Activated CD4-positive, alpha-beta T cell treated with anti-CD3 and anti-CD28 coated beads, Interleukin-2, Interleukin-4, amounts not matched to agents 100 ng/mL and 50 ng/mL, durations not matched to agents 16 hours and 8 hours (primary cell): ENCODE measurements around the gene CD48.

Experiments used
- DNase-seq: peaks from one replicate; pipeline ENCODE4 v3.0.0-alpha.2; 2020; ENCODE audit warnings: low spot score

CD48 gene

DNA sequence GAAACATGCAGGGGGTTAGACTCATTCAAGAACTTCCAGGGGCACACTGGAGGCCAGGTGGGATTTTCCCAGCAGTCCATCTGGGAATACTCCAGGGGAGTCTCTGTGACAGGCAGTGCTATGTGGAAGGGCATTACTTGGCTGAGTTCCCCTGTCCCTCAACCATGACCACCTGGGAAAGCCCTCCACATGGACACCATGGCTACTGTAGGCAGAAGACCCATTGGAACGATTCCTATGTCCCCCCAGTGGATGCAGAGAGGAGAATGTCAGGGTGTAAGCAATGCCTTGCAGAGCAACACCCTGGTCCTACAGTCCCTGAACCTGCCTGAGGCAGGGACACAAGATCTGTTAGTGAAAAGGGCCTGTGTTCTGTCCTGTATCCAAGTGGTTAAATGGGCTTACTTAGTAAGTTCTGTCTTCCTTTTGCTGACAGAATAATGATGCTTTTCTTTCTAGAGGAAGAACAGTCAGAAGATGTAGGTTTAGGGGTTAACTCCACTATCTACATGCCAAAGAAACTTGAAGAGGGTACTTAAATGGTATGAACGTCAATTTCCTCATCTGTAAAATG is 78.2 kb downstream of the CD48 start:
- DNase-seq: no peak

DNA sequence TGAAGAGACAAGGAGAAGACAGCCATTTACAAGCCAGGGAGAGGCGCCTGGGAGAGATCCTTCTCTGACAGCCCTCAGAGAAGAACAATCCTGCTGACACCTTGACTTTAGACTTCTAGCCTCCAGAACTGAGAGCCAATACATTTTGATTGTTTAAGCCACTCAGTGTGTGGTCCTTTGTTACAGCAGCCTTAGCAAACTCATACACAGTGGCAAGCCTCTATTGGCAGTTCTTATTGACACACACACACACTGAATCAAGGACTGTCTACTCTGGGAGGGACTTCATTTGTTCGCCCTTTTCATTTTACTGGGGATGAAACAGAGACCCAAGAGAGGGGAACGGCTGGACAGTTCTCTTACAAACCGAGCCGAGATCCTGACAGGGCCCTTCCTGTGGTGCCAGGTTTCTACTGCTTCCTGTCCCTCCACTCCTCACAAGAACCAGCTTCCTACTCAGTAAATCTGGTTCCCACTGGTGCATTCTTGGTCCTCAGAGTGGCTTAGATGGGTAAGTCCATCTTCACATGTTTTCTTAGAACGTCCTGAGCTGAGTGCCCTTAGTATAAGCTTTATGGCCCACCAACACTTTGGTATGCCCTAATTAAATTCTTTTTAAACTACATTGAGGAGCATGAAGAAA is 79.5 kb downstream of the CD48 start:
- no peak for DNase-seq

DNA sequence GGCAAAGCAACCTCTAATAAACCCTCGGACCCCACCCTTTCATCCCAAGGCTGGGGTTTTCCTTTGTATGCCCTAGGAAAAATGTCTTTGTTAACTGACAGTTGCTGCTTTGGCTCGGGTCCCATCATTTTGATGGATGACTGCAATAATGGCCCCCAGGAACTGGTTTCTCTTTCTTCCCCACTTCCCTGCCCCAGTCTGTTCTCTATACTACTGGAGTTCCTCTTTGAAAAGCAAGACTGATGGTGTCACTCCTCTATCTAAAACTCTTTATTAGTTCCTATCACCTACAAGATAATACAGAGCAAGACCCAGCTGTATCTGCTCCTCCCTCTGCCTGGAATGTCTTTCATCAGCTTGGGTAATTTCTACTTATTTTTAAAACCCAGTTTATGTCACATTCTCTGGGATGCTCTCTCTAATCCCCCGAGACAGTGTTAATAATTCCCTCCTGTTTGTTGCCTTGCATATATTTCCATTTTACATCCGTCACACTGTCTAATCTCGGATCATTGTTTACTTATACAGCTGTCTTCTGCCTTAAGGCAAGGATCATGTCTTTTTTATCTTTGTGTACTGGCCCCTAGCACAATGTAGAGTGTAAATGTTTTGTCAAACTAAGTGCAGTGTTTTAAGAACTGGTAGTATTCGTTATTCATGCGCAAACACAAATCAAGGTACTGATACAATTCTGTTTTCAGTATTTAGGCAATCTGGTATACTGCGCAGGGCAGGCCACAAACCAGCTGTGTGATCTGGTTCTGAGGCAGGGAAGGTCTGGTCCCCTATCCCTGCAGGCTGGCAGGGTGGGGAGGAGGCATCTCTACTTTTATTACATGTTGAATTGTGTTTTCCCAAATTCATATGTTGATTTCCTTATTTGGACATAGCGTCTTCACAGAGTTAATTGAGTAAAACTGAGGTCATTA is 80.8 kb downstream of the CD48 start:
- no peak for DNase-seq

DNA sequence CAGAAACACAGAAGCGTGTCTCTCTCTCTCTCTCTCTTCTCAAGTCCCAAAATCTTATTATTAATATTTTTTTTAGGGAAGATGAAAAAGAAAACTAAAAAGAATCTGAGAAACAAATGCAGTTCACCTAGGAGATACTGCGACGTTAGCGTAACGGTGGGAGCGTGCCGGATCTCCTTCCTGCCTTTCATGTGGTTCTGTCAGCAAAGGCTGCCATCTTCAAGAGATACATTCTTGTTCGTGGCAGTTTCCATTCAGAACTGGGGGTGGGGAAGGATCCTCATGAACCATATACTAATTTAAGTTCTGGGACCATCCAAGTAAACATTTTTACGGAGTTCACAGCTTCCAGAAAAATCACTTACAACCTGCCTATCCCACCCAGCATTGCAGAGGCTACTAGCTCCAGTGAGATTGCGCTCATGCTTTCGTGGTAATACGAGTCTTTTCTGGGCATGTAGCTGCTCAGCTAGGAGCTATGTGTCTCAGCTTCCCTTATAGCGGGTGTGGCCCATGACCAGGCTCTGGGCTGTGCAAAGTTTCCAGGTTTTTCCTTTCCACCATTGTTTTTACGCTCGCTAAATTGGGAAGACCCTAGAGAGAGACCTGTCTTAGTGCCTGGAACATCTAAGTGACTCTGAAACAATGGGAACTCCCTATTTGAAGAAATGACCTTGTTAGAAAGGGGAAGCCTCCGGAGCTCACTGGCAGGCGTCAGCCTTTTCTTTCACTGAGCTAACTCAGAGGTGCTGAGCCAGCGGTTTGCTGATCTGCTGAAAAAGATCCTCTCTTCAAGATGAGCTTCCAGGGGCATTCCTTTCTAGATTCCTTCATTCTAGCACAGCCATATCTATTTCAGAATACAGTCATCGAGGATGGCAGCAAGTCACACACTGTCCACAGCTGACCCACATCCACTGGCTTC is 82.1 kb downstream of the CD48 start:
- peak; percentile 75 for DNase-seq

DNA sequence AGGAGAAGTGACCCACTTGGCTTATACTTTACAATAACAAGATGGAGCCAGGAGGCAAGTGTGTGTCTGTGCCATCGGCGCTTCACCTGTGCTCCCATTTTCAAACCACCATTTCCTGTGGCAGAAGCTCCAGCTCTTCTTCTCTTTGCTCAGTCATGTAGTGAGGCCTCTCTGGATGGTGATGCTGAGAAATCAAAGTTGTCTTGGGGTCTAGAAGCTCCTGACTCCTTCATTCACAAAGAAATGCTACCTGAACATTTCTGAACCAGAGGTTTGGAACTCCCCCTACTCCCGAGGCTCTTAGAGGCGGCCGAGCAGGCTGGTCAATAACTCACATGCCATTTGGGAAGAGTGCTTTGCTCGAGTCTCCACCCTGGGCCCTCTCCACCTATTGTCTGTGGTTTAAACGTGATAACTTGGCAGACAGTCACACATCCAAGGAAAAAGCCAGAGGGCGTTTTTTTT is 82.8 kb downstream of the CD48 start:
- DNase-seq: no peak
